OCI-LY7 (cell line): Measurements from ENCODE around the gene CA11. TPM values are rescaled to one million over a fixed set of nuclear protein-coding genes. Genes with fewer than 3 reads are reported as not detected.

Experiments
- BruUV-seq: library from RNA; stranded (reverse); fragments of 400-500 nt; replicated peaks from 2 replicates; lab custom pipeline; 2021; lab: Mats Ljungman, UMichigan
- CTCF ChIA-PET: fragments of 300-600 bp; sonication (Branson Sonifier 250); formaldehyde crosslinking; loops from one replicate; lab custom pipeline; 2022; ENCODE audit warnings: antibody characterized with exemption; ENCODE audit not compliant: unreplicated experiment; lab: Charles Lee
- POLR2A ChIA-PET: fragments of 300-600 bp; sonication (Branson Sonifier 250); formaldehyde crosslinking; loops from one replicate; lab custom pipeline; 2022; ENCODE audit warnings: antibody characterized with exemption; lab: Charles Lee
- DNase-seq: peaks from one replicate; pipeline ENCODE4 v3.0.0-alpha.2; 2015; ENCODE audit warnings: low spot score
- H2AFZ ChIP-seq: fragments of 200-600 bp; sonication (generic), shearing (Covaris generic); 2 replicates; pipeline ENCODE4 v1.6.1; 2014; ENCODE audit warnings: mild to moderate bottlenecking, antibody characterized with exemption, low read length, moderate library complexity
- H3K27ac ChIP-seq: fragments of 200-600 bp; sonication (generic); 2 replicates; pipeline ENCODE4 v1.5.1; 2014; ENCODE audit warnings: mixed run types, low read depth, mild to moderate bottlenecking, moderate library complexity, low read length, inconsistent platforms; ENCODE audit not compliant: poor library complexity, severe bottlenecking
- H3K36me3 ChIP-seq: fragments of 200-600 bp; sonication (generic); 2 replicates; pipeline ENCODE4 v1.6.1; 2014; ENCODE audit warnings: mild to moderate bottlenecking, antibody characterized with exemption, low read length, moderate library complexity, mixed read lengths; ENCODE audit not compliant: insufficient read depth
- H3K4me1 ChIP-seq: fragments of 200-600 bp; sonication (generic); 2 replicates; pipeline ENCODE4 v1.5.1; 2014; ENCODE audit warnings: mild to moderate bottlenecking, low read length; ENCODE audit not compliant: insufficient read depth, poor library complexity, severe bottlenecking
- H3K4me2 ChIP-seq: fragments of 200-600 bp; sonication (generic); 2 replicates; pipeline ENCODE4 v1.6.1; 2014; ENCODE audit warnings: mild to moderate bottlenecking, low read length
- H3K4me3 ChIP-seq: fragments of 200-600 bp; sonication (generic); 2 replicates; pipeline ENCODE4 v1.5.1; 2014; ENCODE audit warnings: mild to moderate bottlenecking, low read depth, low read length; ENCODE audit not compliant: poor library complexity, severe bottlenecking
- H3K79me2 ChIP-seq: fragments of 200-600 bp; sonication (generic); 2 replicates; pipeline ENCODE4 v1.6.1; 2016; ENCODE audit warnings: low read depth, mild to moderate bottlenecking, low read length, moderate library complexity, mixed read lengths; ENCODE audit not compliant: insufficient read depth
- H3K9me2 ChIP-seq: fragments of 200-600 bp; sonication (generic); 2 replicates; pipeline ENCODE4 v1.6.1; 2016; ENCODE audit warnings: mild to moderate bottlenecking, low read length, mixed read lengths; ENCODE audit not compliant: insufficient read depth
- H3K9me3 ChIP-seq: fragments of 200-600 bp; sonication (generic); 2 replicates; pipeline ENCODE4 v1.6.1; 2014; ENCODE audit warnings: mild to moderate bottlenecking, mixed run types, low read length, mixed read lengths
- H4K20me1 ChIP-seq: fragments of 200-600 bp; sonication (generic); 2 replicates; pipeline ENCODE4 v1.6.1; 2014; ENCODE audit warnings: mild to moderate bottlenecking, antibody characterized with exemption, low read length, moderate library complexity, mixed read lengths; ENCODE audit not compliant: insufficient read depth
- EZH2phosphoT487 ChIP-seq: fragments of 200-600 bp; sonication (generic); IDR thresholded peaks from 2 replicates; pipeline ENCODE4 v1.6.1; 2018; ENCODE audit warnings: low read depth, borderline replicate concordance, mild to moderate bottlenecking, mixed run types, antibody characterized with exemption, low read length, moderate library complexity, mixed read lengths
- intact Hi-C: fragments of 100-400 bp; cut with micrococcal nuclease; formaldehyde crosslinking; loops from one replicate; pipeline ENCODE4 v1.10.0; 2022; ENCODE audit not compliant: unreplicated experiment
- total RNA-seq, 2 experiments: library from RNA; depleted of rRNA in 1 of 2; stranded (reverse); fragments of >200 nt in 1 of 2; shearing (Covaris generic) in 1 of 2; gene quantifications; 2 replicates each; pipeline ENCODE4 v1.2.3, GENCODE V29; 2014 to 2022
- TF ChIP-seq, protein P1 (sequence below): fragments of 200-600 bp; sonication (generic); conservative IDR thresholded peaks from 2 replicates; pipeline ENCODE4 v1.5.1; 2014; ENCODE audit warnings: mild to moderate bottlenecking, antibody characterized with exemption, low read length, moderate library complexity, mixed read lengths

The CA11 gene
- total RNA-seq, 2 experiments from 2014 or later: 2.5 to 10.8 TPM

DNA sequence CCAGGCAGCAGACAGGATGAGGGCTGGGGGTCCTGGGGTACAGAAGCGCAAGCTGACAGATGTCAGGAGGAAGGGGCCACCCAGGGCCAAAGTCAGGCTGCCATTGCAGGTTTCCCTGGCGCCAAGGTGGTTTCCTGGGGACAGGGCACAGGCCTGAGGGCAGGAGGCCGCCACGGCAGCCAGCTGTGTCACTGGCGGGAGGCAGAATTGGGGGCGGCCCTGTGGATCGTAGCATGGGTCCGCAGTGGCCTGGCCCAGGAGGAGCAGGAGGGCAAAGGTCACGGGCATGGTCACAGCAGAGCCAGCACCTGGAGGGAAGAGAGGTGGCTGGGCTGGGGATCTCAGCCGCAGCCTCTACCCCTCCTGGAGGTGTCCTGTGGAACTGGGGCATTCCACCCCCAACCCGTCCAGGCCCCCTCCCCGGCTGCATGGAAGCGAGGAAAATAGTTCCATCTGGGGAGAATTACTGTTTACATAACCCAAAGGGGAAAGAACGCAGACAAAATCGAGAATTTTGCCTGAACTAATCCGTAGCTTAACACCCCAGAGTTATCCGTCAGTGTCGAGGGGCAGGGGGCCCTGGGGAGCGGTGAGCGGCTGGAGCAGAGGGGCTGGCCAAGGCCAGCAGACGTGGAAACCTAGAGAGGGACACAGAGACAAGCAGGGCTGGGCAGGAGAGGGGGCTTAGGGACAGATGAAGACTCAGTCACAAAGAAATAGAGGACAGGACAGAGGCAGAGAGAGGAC lies 24.9 kb upstream of the CA11 start:
- Histone ChIP-seq H2AFZ (no peak overlapping the region), H3K9me3 (no peaks in the 10 kb centered on the region), H3K27ac (no peak overlapping the region), H3K79me2 (no peaks in the 10 kb centered on the region), H3K4me1 (peaks cover 2% of the 10 kb centered on the region), H3K4me3 (no peak overlapping the region), H3K9me2 (no peaks in the 10 kb centered on the region), H3K36me3 (no peaks in the 10 kb centered on the region), H3K4me2 (no peak overlapping the region), H4K20me1 (no peaks in the 10 kb centered on the region)
- intact Hi-C loops: no loop called here
- no peak for DNase-seq
- no TSS peak for BruUV-seq
- ChIA-PET POLR2A (no interaction called here), CTCF (no interaction called here)
- TF ChIP-seq, protein P1, sequence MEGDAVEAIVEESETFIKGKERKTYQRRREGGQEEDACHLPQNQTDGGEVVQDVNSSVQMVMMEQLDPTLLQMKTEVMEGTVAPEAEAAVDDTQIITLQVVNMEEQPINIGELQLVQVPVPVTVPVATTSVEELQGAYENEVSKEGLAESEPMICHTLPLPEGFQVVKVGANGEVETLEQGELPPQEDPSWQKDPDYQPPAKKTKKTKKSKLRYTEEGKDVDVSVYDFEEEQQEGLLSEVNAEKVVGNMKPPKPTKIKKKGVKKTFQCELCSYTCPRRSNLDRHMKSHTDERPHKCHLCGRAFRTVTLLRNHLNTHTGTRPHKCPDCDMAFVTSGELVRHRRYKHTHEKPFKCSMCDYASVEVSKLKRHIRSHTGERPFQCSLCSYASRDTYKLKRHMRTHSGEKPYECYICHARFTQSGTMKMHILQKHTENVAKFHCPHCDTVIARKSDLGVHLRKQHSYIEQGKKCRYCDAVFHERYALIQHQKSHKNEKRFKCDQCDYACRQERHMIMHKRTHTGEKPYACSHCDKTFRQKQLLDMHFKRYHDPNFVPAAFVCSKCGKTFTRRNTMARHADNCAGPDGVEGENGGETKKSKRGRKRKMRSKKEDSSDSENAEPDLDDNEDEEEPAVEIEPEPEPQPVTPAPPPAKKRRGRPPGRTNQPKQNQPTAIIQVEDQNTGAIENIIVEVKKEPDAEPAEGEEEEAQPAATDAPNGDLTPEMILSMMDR: no peak
- TF ChIP-seq EZH2phosphoT487: no peak

DNA sequence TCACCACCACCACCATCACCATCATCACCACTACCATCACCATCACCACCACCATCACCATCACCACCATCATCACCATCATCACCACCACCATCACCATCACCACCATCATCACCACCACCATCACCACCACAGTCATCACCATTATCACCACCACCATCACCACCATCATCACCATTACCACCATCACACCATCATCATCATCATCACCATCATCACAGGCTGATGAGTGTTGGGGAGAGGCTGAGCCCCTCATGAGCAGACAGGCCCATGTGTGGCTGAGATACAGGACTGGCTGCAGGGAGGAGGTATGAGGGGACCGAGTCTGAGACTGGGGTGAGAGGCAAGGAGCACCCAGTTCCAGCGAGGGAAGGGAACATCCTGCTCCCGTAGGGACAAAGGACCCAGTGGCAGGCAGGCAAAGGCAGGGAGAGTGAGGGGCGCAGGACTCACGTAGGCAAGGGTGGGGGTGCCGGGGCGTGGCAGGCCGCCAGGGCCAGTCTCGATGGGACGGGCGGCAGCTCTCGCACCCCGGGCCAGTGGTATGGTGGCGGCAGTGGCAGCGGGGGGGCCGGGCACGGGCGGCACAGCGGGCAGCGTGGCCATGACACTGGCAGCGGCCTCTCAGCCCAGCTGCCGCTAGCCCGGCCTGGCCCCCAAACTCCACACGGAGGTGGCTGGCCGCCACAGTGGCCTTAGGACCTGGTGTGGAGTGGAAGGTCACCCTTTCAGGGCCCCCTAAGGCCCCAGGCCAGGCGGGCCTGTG lies 24.1 kb upstream of the CA11 start:
- Histone ChIP-seq H3K4me3 (no peak overlapping the region), H4K20me1 (no peaks in the 10 kb centered on the region), H3K36me3 (no peaks in the 10 kb centered on the region), H3K9me3 (no peaks in the 10 kb centered on the region), H3K4me2 (no peak overlapping the region), H2AFZ (no peak overlapping the region), H3K4me1 (no peaks in the 10 kb centered on the region), H3K79me2 (no peaks in the 10 kb centered on the region), H3K27ac (no peak overlapping the region), H3K9me2 (no peaks in the 10 kb centered on the region)
- no TSS peak for BruUV-seq
- ChIA-PET POLR2A (no interaction called here), CTCF (no interaction called here)
- intact Hi-C loops: no loop called here
- DNase-seq: no peak
- no peak for TF ChIP-seq EZH2phosphoT487
- TF ChIP-seq, protein P1: no peak

DNA sequence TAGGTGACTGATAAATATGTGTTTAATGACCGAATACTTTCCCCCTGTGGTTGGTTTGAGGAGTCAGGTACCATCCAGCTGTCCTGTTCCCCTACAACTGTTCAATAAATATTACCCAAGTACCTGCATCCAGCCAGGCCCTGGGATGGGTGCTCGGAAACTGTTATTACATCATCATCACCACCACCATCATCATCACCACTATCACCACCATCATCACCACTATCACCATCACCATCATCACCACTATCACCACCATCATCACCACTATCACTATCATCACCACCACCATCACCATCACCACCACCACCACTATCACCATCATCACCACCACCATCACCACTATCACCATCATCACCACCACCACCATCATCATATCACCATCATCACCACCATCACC lies 22.8 kb upstream of the CA11 start:
- no peak for DNase-seq
- intact Hi-C loops: no loop called here
- no peaks in the 10 kb centered on the region for H3K9me3 ChIP-seq
- H2AFZ ChIP-seq: no peak overlapping the region
- no peaks in the 10 kb centered on the region for H3K79me2 ChIP-seq
- no peak overlapping the region for H3K4me3 ChIP-seq
- no peaks in the 10 kb centered on the region for H3K4me1 ChIP-seq
- no peak overlapping the region for H3K4me2 ChIP-seq
- no peaks in the 10 kb centered on the region for H3K9me2 ChIP-seq
- H3K27ac ChIP-seq: no peak overlapping the region
- POLR2A ChIA-PET: no interaction called here
- H3K36me3 ChIP-seq: no peaks in the 10 kb centered on the region
- no peaks in the 10 kb centered on the region for H4K20me1 ChIP-seq
- CTCF ChIA-PET: no interaction called here
- no peak for TF ChIP-seq EZH2phosphoT487
- TF ChIP-seq, protein P1: no peak
- BruUV-seq: no TSS peak
